GM23338 (cell line): ENCODE results near the gene NOP16. TPM values are rescaled to one million over a fixed set of nuclear protein-coding genes. Genes with fewer than 3 reads are reported as not detected.

Experiments
- ATAC-seq: fragments of 200-7000 bp; cut with Tn5 transposase; 3 replicates; pipeline ENCODE4 v1.9.1; 2020
- DNase-seq: peaks from one replicate; pipeline ENCODE4 v3.0.0-alpha.2; 2015; ENCODE audit warnings: low spot score
- H2AFZ ChIP-seq: fragments of 200-600 bp; sonication (generic); 2 replicates; pipeline ENCODE4 v1.8.0; 2016; ENCODE audit warnings: antibody characterized with exemption, mild to moderate bottlenecking, moderate library complexity
- H3F3A ChIP-seq: fragments of 200-600 bp; sonication (generic); replicated peaks from 2 replicates; pipeline ENCODE4 v1.8.0; 2017; ENCODE audit warnings: antibody characterized with exemption, mixed run types, low read depth
- H3K27ac ChIP-seq: fragments of 200-600 bp; sonication (generic); 2 replicates; pipeline ENCODE4 v1.6.1; 2016; ENCODE audit warnings: low read depth
- H3K27me3 ChIP-seq: fragments of 200-600 bp; sonication (generic); 2 replicates; pipeline ENCODE4 v1.8.0; 2016; ENCODE audit warnings: mild to moderate bottlenecking, mixed run types, moderate library complexity; ENCODE audit not compliant: insufficient read depth
- H3K36me3 ChIP-seq: fragments of 200-600 bp; sonication (generic); 2 replicates; pipeline ENCODE4 v1.8.0; 2016; ENCODE audit warnings: mild to moderate bottlenecking; ENCODE audit not compliant: insufficient read depth
- H3K4me1 ChIP-seq: fragments of 200-600 bp; sonication (generic); 2 replicates; pipeline ENCODE4 v1.8.0; 2016; ENCODE audit warnings: mild to moderate bottlenecking, moderate library complexity; ENCODE audit not compliant: insufficient read depth
- H3K4me2 ChIP-seq: fragments of 200-600 bp; sonication (generic); 2 replicates; pipeline ENCODE4 v1.7.1; 2017; ENCODE audit warnings: mixed run types
- H3K4me3 ChIP-seq: fragments of 200-600 bp; sonication (generic); 2 replicates; pipeline ENCODE4 v1.6.1; 2016; ENCODE audit warnings: mixed run types
- H3K79me2 ChIP-seq: fragments of 200-600 bp; sonication (generic); replicated peaks from 2 replicates; pipeline ENCODE4 v1.8.0; 2017; ENCODE audit warnings: mild to moderate bottlenecking; ENCODE audit not compliant: insufficient read depth
- H3K9me2 ChIP-seq: fragments of 200-600 bp; sonication (generic); 2 replicates; pipeline ENCODE4 v1.8.0; 2017; ENCODE audit not compliant: insufficient read depth
- H4K20me1 ChIP-seq: fragments of 200-600 bp; sonication (generic); replicated peaks from 2 replicates; pipeline ENCODE4 v1.8.0; 2017; ENCODE audit warnings: mild to moderate bottlenecking; ENCODE audit not compliant: insufficient read depth
- H3K27ac Mint-ChIP-seq: 2 replicates; pipeline ENCODE4 v1.8.0; 2020; ENCODE audit warnings: inconsistent platforms, mild to moderate bottlenecking, moderate library complexity, mixed read lengths
- H3K27me3 Mint-ChIP-seq: 3 replicates; pipeline ENCODE4 v1.8.0; 2022; ENCODE audit warnings: low read depth, mild to moderate bottlenecking, moderate library complexity, mixed read lengths, inconsistent platforms; ENCODE audit not compliant: insufficient read depth, poor library complexity
- H3K36me3 Mint-ChIP-seq: 3 replicates; pipeline ENCODE4 v1.8.0; 2021; ENCODE audit warnings: low read depth, mild to moderate bottlenecking, inconsistent platforms, moderate library complexity, mixed read lengths
- H3K4me1 Mint-ChIP-seq: 3 replicates; pipeline ENCODE4 v1.8.0; 2020; ENCODE audit warnings: mild to moderate bottlenecking, inconsistent platforms, mixed read lengths
- H3K4me3 Mint-ChIP-seq: 3 replicates; pipeline ENCODE4 v1.8.0; 2021; ENCODE audit warnings: moderate library complexity, mild to moderate bottlenecking, inconsistent platforms, mixed read lengths
- H3K9me3 Mint-ChIP-seq: 3 replicates; pipeline ENCODE4 v1.8.0; 2020; ENCODE audit warnings: moderate library complexity, mild to moderate bottlenecking, inconsistent platforms, mixed read lengths
- CREB1 ChIP-seq: fragments of 250-450 bp; sonication (Bioruptor Pico); IDR thresholded peaks from 2 replicates; pipeline ENCODE4 v1.5.0; 2020; ENCODE audit warnings: low read depth, mild to moderate bottlenecking, moderate library complexity
- CTCF ChIP-seq, 2 experiments: fragments of 200-600 bp in 1 of 2; sonication (generic) in 1 of 2; conservative IDR thresholded peaks; 2 replicates each; pipeline versions ENCODE4 v1.5.1 to v1.6.1; 2016 to 2017; ENCODE audit warnings: antibody characterized with exemption in 2 of 2, low read depth in 2 of 2, mild to moderate bottlenecking in 2 of 2, moderate library complexity in 1 of 2
- ETS1 ChIP-seq: IDR thresholded peaks from 2 replicates; pipeline ENCODE4 v1.6.1; 2016; ENCODE audit warnings: antibody characterized with exemption
- EZH2 ChIP-seq: fragments of 200-600 bp; sonication (generic); IDR thresholded peaks from one replicate; pipeline ENCODE4 v1.8.0; 2017; ENCODE audit warnings: antibody characterized with exemption, mild to moderate bottlenecking, low read depth; ENCODE audit not compliant: unreplicated experiment
- EZH2phosphoT487 ChIP-seq: fragments of 200-600 bp; sonication (generic); IDR thresholded peaks from one replicate; pipeline ENCODE4 v1.8.1; 2018; ENCODE audit warnings: antibody characterized with exemption; ENCODE audit not compliant: unreplicated experiment
- JUNB ChIP-seq: IDR thresholded peaks from one replicate; pipeline ENCODE4 v1.6.1; 2016; ENCODE audit warnings: antibody characterized with exemption; ENCODE audit not compliant: unreplicated experiment
- NANOG ChIP-seq: IDR thresholded peaks from 2 replicates; pipeline ENCODE4 v1.6.1; 2016; ENCODE audit warnings: antibody characterized with exemption, borderline replicate concordance
- POLR2AphosphoS5 ChIP-seq: IDR thresholded peaks from 2 replicates; pipeline ENCODE4 v1.6.1; 2016; ENCODE audit warnings: antibody characterized with exemption, low read depth
- REST ChIP-seq: IDR thresholded peaks from one replicate; pipeline ENCODE4 v1.6.1; 2018; ENCODE audit warnings: antibody characterized with exemption; ENCODE audit not compliant: unreplicated experiment
- STAT1 ChIP-seq: IDR thresholded peaks from one replicate; pipeline ENCODE4 v1.6.1; 2016; ENCODE audit warnings: antibody characterized with exemption; ENCODE audit not compliant: unreplicated experiment
- ZNF114 ChIP-seq: fragments of 250-450 bp; sonication (Bioruptor Pico); IDR thresholded peaks from 2 replicates; pipeline ENCODE4 v1.5.0; 2020; ENCODE audit warnings: mild to moderate bottlenecking, moderate library complexity
- ZNF331 ChIP-seq: fragments of 250-450 bp; sonication (Bioruptor Pico); IDR thresholded peaks from 2 replicates; pipeline ENCODE4 v1.5.0; 2020; ENCODE audit warnings: low read depth, mild to moderate bottlenecking, moderate library complexity
- ZNF462 ChIP-seq: fragments of 250-450 bp; sonication (Bioruptor Pico); IDR thresholded peaks from 2 replicates; pipeline ENCODE4 v1.5.0; 2020; ENCODE audit warnings: mild to moderate bottlenecking, moderate library complexity
- polyA plus RNA-seq: library from polyadenylated mRNA; unstranded; fragments of >200 nt; fragmentation: Nextera tagmentation; extraction: Ambion mirVana; gene quantifications from 2 replicates; pipeline ENCODE4 v1.2.1, GENCODE V29; 2016
- total RNA-seq: library from RNA; depleted of rRNA; stranded (reverse); fragments of >200 nt; shearing (Covaris generic); gene quantifications from 2 replicates; pipeline ENCODE4 v1.2.3, GENCODE V29; 2014

The NOP16 gene
- total and polyA plus RNA-seq, 2 experiments from 2014 or later, result 43.4 to 181 TPM

GRCh38 chr5:176415240-176415951, 27.0 kb upstream of the NOP16 start:
- Histone ChIP-seq H3K9me2 (0 out of 2 replicates have a peak, but pooled peaks cover 2% of the 10 kb centered on the region), H3K4me2 (peak overlapping the region; percentile 92), H3K27me3 (peaks cover 29% of the 10 kb centered on the region), H3K79me2 (no peaks in the 10 kb centered on the region), H3K36me3 (no peaks in the 10 kb centered on the region), H4K20me1 (peaks cover 10% of the 10 kb centered on the region), H3K27ac (no peak overlapping the region), H3K4me1 (0 out of 2 replicates have a peak, but pooled peaks cover 3% of the 10 kb centered on the region), H2AFZ (peak overlapping the region; percentile 86; the same call in 1 of the 2 replicates), H3K4me3 (peak overlapping the region; percentile 85), H3F3A (0 out of 2 replicates have a peak, but pooled peaks cover 4% of the 10 kb centered on the region)
- H3K4me1 Mint-ChIP-seq, result 0 out of 3 replicates have a peak, but pooled peaks cover 3% of the 10 kb centered on the region
- H3K4me3 Mint-ChIP-seq, result peak overlapping the region; percentile 67
- DNase-seq (no peak), ATAC-seq (no peak)
- TF ChIP-seq JUNB (no peak), EZH2phosphoT487 (no peak), ZNF331 (CRISPR knock-in tag) (no peak), ZNF462 (CRISPR knock-in tag) (no peak), CTCF (conservative IDR thresholded peaks at IDR 0.05; ENCODE audit: low read depth in 2 of 2) (no peak), POLR2AphosphoS5 (no peak), STAT1 (no peak), CREB1 (CRISPR knock-in tag) (no peak), ETS1 (no peak), REST (no peak), ZNF114 (no peak), NANOG (no peak), EZH2 (no peak)
- peaks cover 21% of the 10 kb centered on the region for H3K9me3 Mint-ChIP-seq
- H3K36me3 Mint-ChIP-seq, result peaks cover 3% of the 10 kb centered on the region; the same call in 1 of the 3 replicates
- no peak overlapping the region for H3K27ac Mint-ChIP-seq
- H3K27me3 Mint-ChIP-seq, result peaks cover 14% of the 10 kb centered on the region
